ENCODE measurements around the gene FBRSL1. TPM values are rescaled to one million over a fixed set of nuclear protein-coding genes. Genes with fewer than 3 reads are reported as not detected.

The FBRSL1 gene
- total and polyA plus RNA-seq, 4 donors: 2.5 to 35.5 (median 5.6) TPM

GRCh38 chr12:132471011-132471857, 18.7 kb upstream of the FBRSL1 start:
- H3K36me3 ChIP-seq (ENCODE audit: control insufficient read depth in 4 of 4, insufficient read depth in 3 of 4, low read depth in 1 of 4, low read length in 3 of 4): no peaks in the 10 kb centered on the region
- no peak for TF ChIP-seq RXRA (IDR thresholded peaks at IDR 0.05)
- no peaks in the 10 kb centered on the region for H3K27me3 ChIP-seq (ENCODE audit: control insufficient read depth in 4 of 4, insufficient read depth in 4 of 4, low read length in 3 of 4)
- H3K4me1 ChIP-seq (ENCODE audit: control insufficient read depth in 4 of 4, insufficient read depth in 4 of 4, low read length in 3 of 4): no peaks in the 10 kb centered on the region
- H3K9ac ChIP-seq (ENCODE audit: low read depth in 1 of 2, low read length in 2 of 2): no peak overlapping the region
- 50% methylated on average over 18 of the region's 18 CpGs for WGBS
- H3K4me3 ChIP-seq (ENCODE audit: low read depth in 1 of 3, low read length in 3 of 3): no peak overlapping the region
- no peak for DNase-seq (ENCODE audit: low spot score)
- no peaks in the 10 kb centered on the region for H3K9me3 ChIP-seq (ENCODE audit: control insufficient read depth in 4 of 4, low read length in 3 of 4)
- H3K27ac ChIP-seq (ENCODE audit: low read depth in 1 of 2, low read length in 2 of 2): no peak overlapping the region

GRCh38 chr12:132471858-132472255, 18.1 kb upstream of the FBRSL1 start:
- no peak for DNase-seq (ENCODE audit: low spot score)
- Histone ChIP-seq H3K4me1 (ENCODE audit: control insufficient read depth in 4 of 4, insufficient read depth in 4 of 4, low read length in 3 of 4) (no peaks in the 10 kb centered on the region), H3K4me3 (ENCODE audit: low read depth in 1 of 3, low read length in 3 of 3) (no peak overlapping the region), H3K27ac (ENCODE audit: low read depth in 1 of 2, low read length in 2 of 2) (no peak overlapping the region), H3K9me3 (ENCODE audit: control insufficient read depth in 4 of 4, low read length in 3 of 4) (no peaks in the 10 kb centered on the region), H3K27me3 (ENCODE audit: control insufficient read depth in 4 of 4, insufficient read depth in 4 of 4, low read length in 3 of 4) (no peaks in the 10 kb centered on the region), H3K36me3 (ENCODE audit: control insufficient read depth in 4 of 4, insufficient read depth in 3 of 4, low read depth in 1 of 4, low read length in 3 of 4) (no peaks in the 10 kb centered on the region), H3K9ac (ENCODE audit: low read depth in 1 of 2, low read length in 2 of 2) (no peak overlapping the region)
- 90% methylated on average over 16 of the region's 16 CpGs for WGBS
- TF ChIP-seq YY1 (IDR thresholded peaks at IDR 0.05): no peak
- no peak for TF ChIP-seq ZBTB33 (IDR thresholded peaks at IDR 0.05)
- TF ChIP-seq HNF4G (IDR thresholded peaks at IDR 0.05): no peak
- no peak for TF ChIP-seq CTCF (IDR thresholded peaks at IDR 0.05; ENCODE audit: low read depth, low read length, missing input control)
- TF ChIP-seq HNF4A (conservative IDR thresholded peaks at IDR 0.05): no peak
- TF ChIP-seq FOXA2 (IDR thresholded peaks at IDR 0.05): no peak
- no peak for TF ChIP-seq ATF3 (IDR thresholded peaks at IDR 0.05)
- TF ChIP-seq JUND (IDR thresholded peaks at IDR 0.05): no peak
- no peak for TF ChIP-seq MAX (IDR thresholded peaks at IDR 0.05)
- TF ChIP-seq RAD21 (IDR thresholded peaks at IDR 0.05): no peak
- no peak for TF ChIP-seq REST (IDR thresholded peaks at IDR 0.05)
- no peak for TF ChIP-seq RXRA (IDR thresholded peaks at IDR 0.05)
- no peak for TF ChIP-seq EGR1 (IDR thresholded peaks at IDR 0.05; ENCODE audit: low read depth in 2 of 2)
- TF ChIP-seq GABPA (IDR thresholded peaks at IDR 0.05 in 1 of 2, conservative IDR thresholded peaks at IDR 0.05 in 1 of 2): no peak
- no peak for TF ChIP-seq SP1 (IDR thresholded peaks at IDR 0.05)
- TF ChIP-seq NR2F2 (IDR thresholded peaks at IDR 0.05): no peak
- no peak for TF ChIP-seq TAF1 (conservative IDR thresholded peaks at IDR 0.05)
- no peak for TF ChIP-seq FOXA1 (IDR thresholded peaks at IDR 0.05)

Data from liver (tissue), 9 donors.